HG02870 (cell line): ENCODE data around the gene PDCD6IP.

Source experiments
- ATAC-seq: cut with Tn5 transposase; IDR thresholded peaks from one replicate; pipeline ENCODE4 v1.9.1; 2021; ENCODE audit warnings: mild to moderate bottlenecking, moderate library complexity; ENCODE audit not compliant: unreplicated experiment

The PDCD6IP gene

DNA sequence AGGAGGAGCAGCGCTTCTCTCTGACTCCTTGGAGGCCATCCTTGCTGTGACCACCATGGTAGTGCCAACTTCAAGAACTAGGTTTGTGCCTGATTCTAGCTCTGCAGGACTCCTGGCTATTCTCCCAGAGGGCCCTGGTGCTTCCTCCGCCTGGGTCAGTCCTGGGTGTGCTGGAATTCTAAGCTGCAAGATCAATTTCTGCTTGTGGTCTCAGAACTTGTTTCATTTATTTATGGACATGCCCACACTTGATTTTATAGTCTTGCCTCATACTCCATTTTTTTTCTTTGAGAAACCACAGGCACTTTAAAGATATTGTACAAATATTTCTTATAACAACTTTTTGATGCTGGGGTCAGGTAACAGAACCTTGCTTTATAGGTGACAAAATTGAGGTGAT, 87.6 kb downstream of the PDCD6IP start:
- ATAC-seq, result no peak

- ATAC-seq, result no peak
Measured at GRCh38 chr3:33887478-33887877, 89.0 kb downstream of the PDCD6IP start.

DNA sequence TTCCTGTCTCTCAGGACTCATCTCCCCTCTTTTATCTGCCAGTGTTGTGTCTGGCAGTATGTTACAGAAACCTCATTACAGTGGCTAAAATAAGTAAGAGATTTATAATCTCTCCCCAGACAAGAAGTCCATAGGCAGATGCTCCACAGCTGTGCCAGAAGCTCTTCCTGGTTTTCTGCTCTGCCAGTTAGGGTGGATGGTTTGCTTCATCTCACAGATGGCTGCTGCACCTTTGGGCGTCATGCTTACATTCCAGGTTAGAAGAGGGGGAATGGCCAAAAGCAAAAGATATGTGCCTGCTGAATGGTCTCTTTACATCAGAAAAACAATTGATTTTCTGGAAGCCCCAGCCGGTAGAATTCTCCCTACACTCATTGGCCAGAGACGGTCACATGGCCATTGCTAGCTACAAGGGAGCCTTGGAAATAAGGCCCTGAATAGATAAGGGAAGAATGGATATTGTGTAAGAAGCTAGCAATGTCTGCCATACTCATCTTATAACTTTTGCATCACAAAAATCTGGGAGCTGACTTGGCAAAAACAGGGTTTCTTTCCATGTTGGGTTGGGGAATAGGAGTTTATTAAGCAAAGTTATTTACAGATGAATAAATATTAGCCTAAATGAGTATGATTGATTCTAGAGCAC, 91.1 kb downstream of the PDCD6IP start:
- no peak for ATAC-seq

GRCh38 chr3:33892655-33893054, 94.2 kb downstream of the PDCD6IP start:
- no peak for ATAC-seq

DNA sequence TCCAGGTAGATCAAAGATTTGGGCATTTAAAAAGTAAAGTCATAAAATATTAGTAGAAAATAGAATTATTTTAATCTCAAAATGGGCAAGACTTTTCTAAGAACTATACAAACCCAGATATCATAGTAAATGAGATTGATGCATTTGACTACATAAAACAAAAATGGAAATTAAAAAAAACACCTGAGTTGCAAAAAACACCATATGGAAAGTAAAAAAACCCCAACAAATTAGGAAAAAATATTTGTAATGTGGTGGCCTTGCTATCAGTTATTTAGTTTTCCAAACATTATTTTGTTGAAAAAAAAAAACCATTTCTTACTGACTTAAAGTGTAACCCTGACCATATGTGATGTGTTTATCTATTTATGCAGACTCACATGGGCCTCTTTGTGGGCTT, 97.2 kb downstream of the PDCD6IP start:
- ATAC-seq, result no peak

DNA sequence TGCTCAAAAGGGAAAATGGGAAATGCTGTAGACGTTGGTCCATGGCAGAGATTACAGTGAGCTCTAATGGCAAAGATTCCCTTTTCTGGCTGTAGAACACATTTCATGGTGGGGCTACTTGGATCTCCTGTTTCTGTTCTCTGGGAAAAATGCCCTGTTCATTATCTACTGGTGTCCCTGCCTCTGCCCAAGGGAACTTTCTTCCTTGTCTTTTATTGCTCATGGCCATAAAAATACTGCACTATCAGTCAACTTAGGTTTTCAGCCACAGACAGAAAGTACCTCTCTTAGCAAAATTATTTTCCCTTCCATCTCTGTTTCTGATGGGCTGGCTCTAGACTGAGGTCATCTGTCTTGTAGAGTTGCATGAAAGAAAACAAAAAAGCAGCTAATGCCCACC, 98.9 kb downstream of the PDCD6IP start:
- no peak for ATAC-seq

DNA sequence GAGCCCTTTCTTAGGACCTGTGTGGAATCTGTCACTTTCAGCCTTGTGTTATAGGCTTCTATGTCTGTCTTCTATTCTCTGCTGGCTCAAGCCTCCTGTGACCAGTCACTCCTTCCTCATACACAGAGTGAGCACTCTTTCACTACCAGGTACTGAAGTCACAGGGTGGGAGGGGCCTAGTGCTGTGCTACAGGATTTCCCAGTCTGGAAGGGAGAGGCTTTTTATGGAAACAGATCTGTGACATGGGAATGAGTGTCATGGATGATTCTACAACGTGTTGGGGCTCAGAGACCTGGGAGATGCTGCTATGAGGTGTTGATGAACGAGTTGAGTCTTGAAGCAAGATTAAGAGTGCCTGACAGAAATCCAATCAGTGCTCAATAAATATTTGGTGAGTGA, 100.5 kb downstream of the PDCD6IP start:
- no peak for ATAC-seq

DNA sequence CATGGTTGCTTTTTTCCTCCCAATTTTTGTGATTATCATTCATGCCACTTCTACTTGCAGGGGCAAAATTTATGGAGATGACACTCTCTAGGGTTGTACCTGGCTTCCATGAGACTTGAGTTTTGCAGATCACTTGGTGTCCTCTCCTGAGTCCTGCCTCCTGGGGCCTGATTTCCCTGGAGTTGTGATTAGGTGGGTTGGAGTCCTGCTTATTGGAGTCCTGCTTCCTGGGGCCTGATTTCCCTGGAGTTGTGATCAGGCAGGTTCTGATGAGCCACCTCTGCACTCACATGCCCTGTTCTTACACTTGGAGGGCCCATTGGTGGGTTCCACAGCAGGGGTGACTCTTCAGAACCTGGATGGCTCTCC, 102.0 kb downstream of the PDCD6IP start:
- ATAC-seq, result no peak

DNA sequence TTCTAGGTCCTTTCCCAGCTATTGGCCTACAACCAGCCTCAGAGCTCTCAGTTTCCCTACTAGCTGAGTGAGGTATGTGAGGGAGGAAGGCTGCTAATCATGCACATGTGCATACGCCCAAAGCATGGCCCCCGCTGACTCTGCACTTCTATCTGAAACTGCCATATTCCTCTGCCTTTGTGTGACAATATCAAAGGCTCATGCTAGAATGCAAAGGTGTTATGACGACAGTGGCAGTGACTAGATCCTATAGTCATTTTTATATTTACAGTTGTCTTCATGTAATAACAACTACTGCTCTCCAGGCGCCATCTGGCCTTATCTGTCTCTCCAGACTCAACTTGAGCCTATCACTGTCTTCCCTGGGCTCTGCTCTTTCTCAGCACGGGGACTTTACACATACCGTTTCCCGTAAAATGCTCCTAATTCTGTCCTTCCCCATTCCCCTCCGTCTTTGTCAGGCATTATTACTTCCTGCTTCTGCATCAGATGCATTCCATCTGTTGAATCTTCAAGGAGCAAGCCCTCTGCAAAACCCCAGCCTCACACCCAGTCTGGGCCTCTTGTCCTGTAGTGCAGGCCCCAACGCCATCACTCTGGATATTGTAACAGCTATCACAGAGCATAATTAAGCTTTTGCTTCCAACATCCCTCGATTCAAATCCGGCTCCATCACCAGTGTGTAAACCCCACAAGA, 102.5 kb downstream of the PDCD6IP start:
- ATAC-seq, result no peak

GRCh38 chr3:33901862-33902563, 103.6 kb downstream of the PDCD6IP start:
- no peak for ATAC-seq

GRCh38 chr3:33904730-33905129, 106.3 kb downstream of the PDCD6IP start:
- no peak for ATAC-seq

GRCh38 chr3:33908250-33908851, 109.9 kb downstream of the PDCD6IP start:
- no peak for ATAC-seq

DNA sequence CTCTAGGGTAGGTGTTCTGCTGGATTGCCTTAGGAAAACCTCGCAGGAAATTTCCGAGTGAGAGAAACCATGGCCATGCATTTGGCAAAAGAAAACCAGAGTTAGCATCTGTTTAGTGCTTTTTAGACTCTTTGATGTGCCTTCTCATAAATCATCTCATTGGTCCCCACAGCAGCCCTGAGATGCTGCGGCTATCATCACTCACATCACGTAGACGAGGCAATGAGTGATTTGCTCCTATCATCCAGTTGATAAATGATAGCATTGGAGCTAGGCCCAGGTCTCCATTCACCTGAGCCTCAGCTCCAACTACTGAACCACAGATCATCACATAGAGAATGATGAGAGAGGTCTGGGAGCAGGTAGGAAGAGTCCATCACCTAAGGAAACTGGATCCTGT, 111.1 kb downstream of the PDCD6IP start:
- no peak for ATAC-seq

DNA sequence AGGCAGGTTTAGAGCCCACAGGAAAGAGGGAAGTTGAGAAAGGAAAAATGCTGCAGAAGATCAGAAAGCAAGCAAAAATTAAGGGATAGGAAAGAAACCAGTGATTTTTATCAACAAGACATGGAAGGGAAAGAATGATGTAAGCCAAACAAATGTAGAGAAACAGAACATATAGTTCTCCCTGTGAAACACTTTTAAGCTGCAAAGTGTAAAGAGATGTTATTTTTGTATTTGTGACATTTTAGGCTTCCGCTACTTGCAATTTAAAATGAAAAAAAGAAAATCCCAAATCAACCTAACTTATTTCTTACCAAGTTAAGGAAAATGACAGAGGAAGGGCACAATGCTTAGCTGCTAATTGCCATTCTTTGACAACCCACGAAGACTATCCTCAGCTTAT, 111.6 kb downstream of the PDCD6IP start:
- ATAC-seq, result no peak

DNA sequence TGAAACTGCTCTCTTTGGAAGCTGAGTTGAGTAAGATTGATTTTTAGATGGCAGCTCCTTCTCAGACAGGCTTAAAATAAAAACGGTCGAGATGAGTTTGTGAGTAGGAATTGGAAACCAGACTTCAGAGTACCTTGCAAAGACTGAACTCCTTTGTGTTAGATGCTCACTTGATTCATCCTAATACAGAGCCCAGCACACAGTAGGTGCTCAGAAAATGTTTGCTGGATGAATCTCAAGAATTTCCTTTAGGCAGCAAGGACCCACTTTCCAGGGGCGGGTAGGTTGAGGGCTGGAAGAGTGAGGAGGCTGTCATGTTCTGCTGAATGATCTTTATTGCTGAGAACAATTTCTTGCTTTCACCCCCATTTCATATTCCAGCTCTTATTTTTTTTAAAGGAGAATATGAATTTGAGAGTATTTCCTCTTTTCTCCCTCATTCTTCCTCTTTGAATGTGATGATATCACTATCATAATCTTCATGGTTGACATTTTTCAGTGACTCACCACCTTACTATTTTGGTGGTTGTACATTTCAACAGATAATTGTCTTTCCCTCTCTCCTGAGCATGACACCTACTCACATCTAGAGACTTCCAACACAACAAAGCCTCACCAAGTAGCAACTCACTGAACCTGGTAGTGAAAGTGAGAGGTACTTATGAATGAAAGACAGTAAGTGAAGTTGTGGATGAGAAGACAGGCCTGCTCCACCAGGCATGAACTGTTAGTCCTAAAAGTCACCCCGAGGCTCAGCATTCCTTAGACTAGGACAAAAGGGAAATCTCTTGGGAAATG, 113.3 kb downstream of the PDCD6IP start:
- ATAC-seq, result no peak

DNA sequence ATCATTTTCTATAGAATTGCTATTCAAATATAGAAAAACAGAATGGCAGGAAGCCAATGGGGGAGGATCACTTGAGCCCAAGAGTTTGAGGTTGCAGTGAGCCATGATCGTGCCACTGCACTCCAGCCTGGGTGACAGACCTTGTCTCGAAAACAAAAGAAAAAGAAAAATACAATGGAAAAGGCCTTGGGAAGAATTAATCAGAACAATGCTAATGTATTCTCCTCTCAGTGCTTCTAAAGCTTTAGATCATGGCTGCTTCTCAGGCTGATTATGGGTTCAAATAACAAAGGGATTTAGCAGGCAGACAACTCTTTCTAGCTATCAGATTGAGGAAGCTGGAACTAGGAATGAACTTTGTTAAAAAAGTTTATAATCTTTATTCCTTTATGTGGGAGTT, 115.8 kb downstream of the PDCD6IP start:
- no peak for ATAC-seq

DNA sequence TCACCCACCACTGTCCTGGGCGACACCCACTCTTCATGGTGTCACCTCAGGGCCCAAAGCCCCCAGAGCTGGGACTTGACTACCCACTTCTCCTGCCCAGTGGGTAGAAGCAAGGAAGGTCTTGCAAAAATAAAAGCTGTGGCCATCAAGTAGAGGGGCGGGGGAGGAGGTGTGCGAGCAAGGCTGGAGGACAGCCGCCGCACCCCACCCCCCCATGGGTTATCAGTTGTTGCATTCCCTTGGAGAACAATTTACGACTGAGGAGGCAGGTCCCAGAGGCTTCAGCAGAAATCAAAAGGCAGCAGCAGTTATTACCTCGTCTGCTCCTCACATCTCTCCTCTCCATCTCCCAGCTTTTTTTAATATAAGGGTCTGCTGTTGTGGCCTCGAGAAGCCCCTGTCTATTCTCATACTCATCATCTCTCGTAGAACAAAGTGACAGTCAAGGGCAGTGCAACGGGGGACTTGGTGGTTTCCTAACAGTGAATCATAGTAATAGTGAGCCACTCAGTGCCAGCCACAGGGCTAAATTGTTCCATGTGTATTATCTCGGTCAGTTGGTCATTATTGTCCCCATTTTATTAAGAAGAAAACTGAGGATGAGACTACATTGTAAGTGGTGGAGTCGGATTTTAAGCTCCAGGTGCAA, 116.4 kb downstream of the PDCD6IP start:
- no peak for ATAC-seq

- ATAC-seq, result peak; percentile 71
Measured at GRCh38 chr3:33915796-33916546, 117.5 kb downstream of the PDCD6IP start.

DNA sequence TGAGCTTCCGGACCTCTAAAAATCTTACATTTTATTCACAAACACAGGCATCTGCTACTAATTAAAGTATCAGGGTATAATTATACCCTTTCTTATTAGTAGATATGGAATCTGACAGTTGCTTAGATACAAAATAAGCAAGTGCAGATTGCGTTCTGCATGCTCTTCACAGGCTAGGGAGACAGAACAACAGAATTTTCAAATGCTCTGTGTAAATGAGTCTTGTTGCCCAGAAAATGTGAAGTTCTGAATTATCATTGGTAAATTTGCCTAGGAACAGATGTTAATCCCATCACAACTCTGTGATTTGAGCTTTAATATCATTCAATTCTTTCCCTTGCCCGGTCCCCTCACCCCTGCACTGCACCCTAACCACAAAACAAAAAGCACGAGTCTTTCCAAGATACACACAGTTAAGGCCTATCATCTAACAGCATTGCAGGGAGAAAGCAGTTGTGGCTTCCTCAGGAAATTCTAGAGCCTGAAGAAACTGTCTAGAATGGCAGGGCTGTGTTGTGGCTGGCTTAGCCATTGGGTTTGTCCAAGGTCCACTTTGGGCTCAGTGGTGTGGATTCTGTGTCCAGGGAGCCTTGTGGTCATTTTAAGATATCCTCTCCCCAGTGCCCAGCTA, 119.8 kb downstream of the PDCD6IP start:
- no peak for ATAC-seq
